ENCODE measurements around the gene PC.

Gene PC

GRCh38 chr11:66951927-66952337 is 6.3 kb downstream of the PC start:
- POLR2A ChIA-PET: no interaction called here

GRCh38 chr11:66951135-66951534 is 7.0 kb downstream of the PC start:
- no peak for DNase-seq (ENCODE audit: low read depth, low spot score)
- ChIA-PET POLR2A (no interaction called here), CTCF (interaction anchor here (0.6 kb wide), 1 partner anchor 57 kb away, joined by 4 read pairs; no protein-coding TSS in a partner anchor)
- TF ChIP-seq CTCF (IDR thresholded peaks at IDR 0.05; ENCODE audit: insufficient read depth, low read length, missing control alignments): no peak
- H3K4me3 ChIP-seq (ENCODE audit: low read depth, low read length): no peak overlapping the region

More at GRCh38 chr11:66951927-66952337, 6.3 kb downstream of the PC start:
- no peak overlapping the region for H3K4me3 ChIP-seq (ENCODE audit: low read depth, low read length)
- CTCF ChIA-PET: interaction anchor here (0.6 kb wide), 1 partner anchor 55 kb away, joined by 3 read pairs; no protein-coding TSS in a partner anchor
- no peak for TF ChIP-seq CTCF (IDR thresholded peaks at IDR 0.05; ENCODE audit: insufficient read depth, low read length, missing control alignments)
- no peak for DNase-seq (ENCODE audit: low read depth, low spot score)

- POLR2A ChIA-PET: no interaction called here
- no peak for DNase-seq (ENCODE audit: low read depth, low spot score)
These were observed 8.1 kb downstream of the PC start for GRCh38 chr11:66950112-66950535.

GRCh38 chr11:66938582-66939135 is 19.5 kb downstream of the PC start:
- no peak for TF ChIP-seq CTCF (IDR thresholded peaks at IDR 0.05; ENCODE audit: insufficient read depth, low read length, missing control alignments)
- CTCF ChIA-PET: no interaction called here
- H3K4me3 ChIP-seq (ENCODE audit: low read depth, low read length): no peak overlapping the region
- DNase-seq (ENCODE audit: low read depth, low spot score): no peak
- POLR2A ChIA-PET: no interaction called here

More at GRCh38 chr11:66950112-66950535, 8.1 kb downstream of the PC start:
- CTCF ChIA-PET: no interaction called here
- H3K4me3 ChIP-seq (ENCODE audit: low read depth, low read length): no peak overlapping the region
- no peak for TF ChIP-seq CTCF (IDR thresholded peaks at IDR 0.05; ENCODE audit: insufficient read depth, low read length, missing control alignments)

GRCh38 chr11:66937193-66937733 is 20.9 kb downstream of the PC start:
- no peak for TF ChIP-seq CTCF (IDR thresholded peaks at IDR 0.05; ENCODE audit: insufficient read depth, low read length, missing control alignments)
- no peak overlapping the region for H3K4me3 ChIP-seq (ENCODE audit: low read depth, low read length)
- ChIA-PET POLR2A (no interaction called here), CTCF (interaction anchor here (0.6 to 1.1 kb wide), 2 partner anchors 38 to 104 kb away, joined by 3 read pairs; partner anchors contain the start of gene C11orf86)
- no peak for DNase-seq (ENCODE audit: low read depth, low spot score)

GRCh38 chr11:66936311-66936711 is 21.9 kb downstream of the PC start:
- no peak for TF ChIP-seq CTCF (IDR thresholded peaks at IDR 0.05; ENCODE audit: insufficient read depth, low read length, missing control alignments)
- peak; percentile 94 for DNase-seq (ENCODE audit: low read depth, low spot score)
- no peak overlapping the region for H3K4me3 ChIP-seq (ENCODE audit: low read depth, low read length)
- ChIA-PET POLR2A (interaction anchor here (0.7 to 1.3 kb wide), 2 partner anchors 34 to 54 kb away, joined by 3 to 5 read pairs; no protein-coding TSS in a partner anchor), CTCF (interaction anchor here (0.6 to 1.1 kb wide), 2 partner anchors 12 to 103 kb away, joined by 3 read pairs; no protein-coding TSS in a partner anchor)
